ENCODE results near the gene ZNF580. TPM values are rescaled to one million over a fixed set of nuclear protein-coding genes. Genes with fewer than 3 reads are reported as not detected.

ZNF580 gene
- total RNA-seq, 1 donor from 2014 or later: 11.9 TPM

DNA sequence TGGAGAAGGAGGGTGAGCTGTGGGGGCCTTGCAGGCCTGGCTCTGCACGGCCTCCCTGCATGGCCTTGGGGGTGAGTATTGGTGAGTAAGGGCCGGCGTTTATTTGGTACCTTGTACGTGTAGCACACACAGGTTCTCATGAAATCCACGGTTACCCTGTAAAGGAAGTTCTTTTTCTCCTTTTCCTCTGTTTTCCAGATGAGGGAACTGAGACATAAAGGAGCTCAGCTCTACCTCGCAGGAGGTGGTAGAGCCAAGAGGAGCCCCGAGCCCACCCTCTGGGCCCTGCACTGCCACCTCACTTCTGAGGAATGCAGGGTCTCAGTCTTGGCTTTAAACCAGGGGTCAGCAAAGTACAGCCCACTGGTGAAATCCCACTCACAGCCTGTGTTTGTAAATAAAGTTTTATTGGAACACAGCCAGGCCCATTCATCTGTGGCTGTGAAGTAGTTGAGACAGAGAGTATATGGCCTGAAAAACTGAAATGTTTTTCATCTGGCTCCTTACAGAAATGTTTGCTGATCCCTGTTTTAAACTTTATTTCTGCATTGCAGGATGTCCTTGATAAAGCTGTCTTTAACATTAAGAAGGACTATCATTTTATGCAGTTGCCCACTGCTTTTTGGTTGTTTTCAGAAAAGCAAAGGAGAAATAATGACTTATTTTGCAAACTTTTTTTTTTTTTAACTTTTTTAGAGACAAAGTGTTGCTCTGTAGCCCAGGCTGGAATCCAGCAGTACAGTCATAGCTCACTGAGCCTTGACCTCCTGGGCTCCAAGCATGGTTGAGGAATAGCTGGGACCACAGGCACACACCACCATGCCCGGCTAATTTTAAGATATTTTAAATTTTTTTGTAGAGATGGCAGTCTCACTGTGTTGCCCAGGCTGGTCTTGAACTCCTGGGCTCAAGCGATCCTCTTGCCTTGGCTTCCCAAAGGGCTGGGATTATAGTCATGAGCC lies 40.6 kb downstream of the ZNF580 start:
- intact Hi-C loops (cut with DNase I): no loop called here
- DNase-seq (no peak), ATAC-seq (ENCODE audit: poor library complexity) (no peak)

- DNase-seq (no peak), ATAC-seq (ENCODE audit: poor library complexity) (no peak)
- intact Hi-C loops (cut with DNase I): no loop called here
Measured at GRCh38 chr19:55683449-55684261, 42.9 kb downstream of the ZNF580 start.

DNA sequence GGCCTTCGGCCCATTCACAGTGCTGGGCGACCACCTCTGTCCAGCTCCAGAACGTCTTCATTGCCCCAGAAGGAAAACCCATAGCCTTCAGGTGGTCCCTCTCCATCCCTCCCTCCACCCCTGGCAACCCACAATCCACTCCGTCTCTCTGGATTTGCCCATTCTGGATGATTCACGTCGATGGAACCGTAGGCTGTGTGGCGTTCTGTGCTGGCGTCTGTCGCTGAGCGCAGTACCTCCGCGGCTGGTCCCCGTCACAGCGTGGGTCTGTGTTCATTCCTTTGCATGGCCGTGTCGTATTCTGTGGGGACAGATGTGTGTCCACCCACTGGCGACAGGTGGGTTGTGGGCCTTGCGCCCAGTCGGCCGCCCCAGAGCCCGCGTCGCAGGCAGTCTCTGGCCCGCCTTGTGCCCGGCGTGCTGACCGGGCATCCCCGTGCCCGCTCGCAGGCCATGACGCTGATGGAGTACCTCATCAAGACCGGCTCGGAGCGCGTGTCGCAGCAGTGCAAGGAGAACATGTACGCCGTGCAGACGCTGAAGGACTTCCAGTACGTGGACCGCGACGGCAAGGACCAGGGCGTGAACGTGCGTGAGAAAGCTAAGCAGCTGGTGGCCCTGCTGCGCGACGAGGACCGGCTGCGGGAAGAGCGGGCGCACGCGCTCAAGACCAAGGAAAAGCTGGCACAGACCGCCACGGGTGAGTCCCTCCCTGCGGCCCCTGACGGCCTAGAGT lies 44.3 kb downstream of the ZNF580 start:
- intact Hi-C loops (cut with DNase I): no loop called here
- no peak for ATAC-seq (ENCODE audit: poor library complexity)
- no peak for DNase-seq

GRCh38 chr19:55685776-55686175 lies 45.0 kb downstream of the ZNF580 start:
- DNase-seq (no peak), ATAC-seq (ENCODE audit: poor library complexity) (no peak)
- intact Hi-C loops (cut with DNase I): no loop called here

DNA sequence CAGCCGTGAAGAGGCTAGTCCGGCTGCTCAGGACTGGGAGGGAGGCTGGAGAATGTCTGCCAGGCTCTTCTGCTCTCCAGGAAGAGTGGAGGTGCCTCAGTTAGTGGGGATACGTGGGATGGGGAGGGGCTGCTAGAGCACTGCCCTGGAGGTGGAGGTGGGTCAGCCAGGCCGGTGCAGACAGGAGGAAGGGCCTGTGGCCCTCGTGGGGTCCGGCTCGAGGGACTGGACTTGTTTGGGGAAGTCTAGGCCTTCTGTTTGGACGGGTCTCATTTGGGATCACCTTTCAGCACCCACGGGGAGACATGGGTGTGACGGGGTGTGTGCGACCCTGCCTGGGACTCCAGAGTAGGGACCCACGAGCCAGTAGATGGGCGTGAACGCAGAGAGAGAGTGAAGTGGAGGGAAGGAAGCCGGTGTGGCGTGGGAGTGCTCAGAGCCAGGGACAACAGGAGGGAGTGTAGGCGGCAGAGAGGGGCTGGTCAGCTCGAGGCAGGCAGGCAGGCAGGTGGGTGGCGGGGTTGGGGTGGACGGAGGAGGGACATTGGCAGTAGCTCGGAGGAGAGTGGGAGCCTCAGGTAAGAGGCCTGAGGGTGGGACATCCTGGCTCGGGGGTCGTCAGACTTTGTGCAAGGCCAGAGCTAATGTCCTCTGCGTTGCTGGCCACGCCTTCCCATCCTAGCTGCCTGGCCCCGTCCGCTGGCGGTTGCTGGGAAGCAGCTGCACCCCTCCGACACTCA lies 45.7 kb downstream of the ZNF580 start:
- intact Hi-C loops (cut with DNase I): no loop called here
- peak; percentile 32 for DNase-seq
- no peak for ATAC-seq (ENCODE audit: poor library complexity)

- peak; percentile 26 for DNase-seq
- intact Hi-C loops (cut with DNase I): no loop called here
- ATAC-seq (ENCODE audit: poor library complexity): no peak
Measured at GRCh38 chr19:55687281-55688201, 46.7 kb downstream of the ZNF580 start.

- intact Hi-C loops (cut with DNase I): no loop called here
- no peak for ATAC-seq (ENCODE audit: poor library complexity)
- peak; percentile 32 for DNase-seq
Measured at GRCh38 chr19:55688422-55689218, 47.8 kb downstream of the ZNF580 start.

- intact Hi-C loops (cut with DNase I): no loop called here
- ATAC-seq (ENCODE audit: poor library complexity) (no peak), DNase-seq (peak; percentile 34)
Measured at GRCh38 chr19:55689411-55690108, 48.8 kb downstream of the ZNF580 start.

DNA sequence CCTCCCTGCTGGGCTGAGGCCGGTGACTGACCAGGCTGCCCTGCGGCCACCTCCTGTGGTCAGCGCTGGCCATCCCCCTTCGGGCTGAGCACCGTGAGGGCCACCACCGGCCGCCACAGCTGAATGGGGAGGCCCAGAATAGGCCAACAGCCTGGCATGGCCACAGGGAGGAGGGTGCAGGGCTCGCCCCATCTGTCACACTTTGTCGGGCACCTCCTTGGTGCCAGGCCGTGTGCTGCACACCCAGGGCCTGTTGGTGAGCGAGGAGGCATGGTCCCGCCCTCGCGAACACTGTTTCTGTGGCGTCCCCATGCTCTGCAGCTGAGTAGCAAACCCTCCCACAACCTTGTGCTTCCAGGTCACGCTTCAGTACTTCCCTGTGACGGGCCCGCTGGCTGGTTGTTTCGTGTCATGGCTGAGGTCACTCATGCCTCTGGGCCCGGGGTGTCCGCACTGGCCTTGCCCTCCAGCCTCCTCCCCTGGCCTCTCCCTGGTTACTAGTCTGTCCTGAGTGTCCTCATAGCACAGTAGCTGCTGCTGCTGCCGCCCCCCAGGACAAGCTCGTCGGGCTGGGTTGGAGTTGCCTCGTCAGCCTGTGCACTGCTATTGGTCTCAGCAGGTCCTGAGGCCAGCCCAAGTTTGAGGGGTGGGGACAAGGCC lies 49.4 kb downstream of the ZNF580 start:
- intact Hi-C loops (cut with DNase I): no loop called here
- DNase-seq: peak; percentile 34
- no peak for ATAC-seq (ENCODE audit: poor library complexity)

DNA sequence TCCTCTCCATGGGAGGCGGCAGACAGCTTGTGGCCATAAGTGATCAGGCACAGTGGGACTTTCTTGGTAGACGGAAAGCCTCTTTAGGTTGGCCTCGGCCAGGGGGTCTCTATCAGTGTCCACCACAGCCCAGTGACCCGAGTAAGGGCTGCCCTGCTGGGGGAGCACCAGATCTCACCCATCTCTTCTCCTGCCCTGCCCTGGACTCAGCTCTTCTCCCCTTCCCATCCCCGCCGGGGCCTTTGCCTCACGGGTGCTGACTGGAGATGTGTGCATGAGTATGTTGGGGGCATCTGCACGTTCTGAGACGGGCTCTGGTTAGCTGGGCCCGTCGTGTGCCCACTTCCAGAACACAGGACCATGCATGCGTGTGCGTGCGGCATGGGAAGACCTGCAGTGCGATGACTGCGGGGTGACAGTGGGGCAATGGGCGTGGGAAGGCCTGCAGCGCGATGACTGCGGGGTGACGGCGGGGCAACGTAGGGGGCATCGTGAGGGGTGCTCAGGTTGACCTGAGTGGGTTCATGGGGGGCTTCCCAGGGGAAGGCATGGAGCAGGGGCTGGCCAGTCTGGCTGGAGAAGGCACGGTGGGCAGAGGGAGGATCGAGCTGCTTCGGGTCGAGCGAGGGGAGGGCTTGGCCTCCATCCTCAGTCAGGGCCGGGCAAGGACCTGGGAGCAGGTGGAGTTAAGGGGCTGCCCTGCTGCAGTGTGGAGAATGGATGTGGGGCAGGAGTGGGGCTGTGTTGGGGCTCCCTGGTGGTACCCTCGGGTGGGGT lies 50.2 kb downstream of the ZNF580 start:
- intact Hi-C loops (cut with DNase I): no loop called here
- ATAC-seq (ENCODE audit: poor library complexity): no peak
- DNase-seq: peak; percentile 20

GRCh38 chr19:55691561-55692481 lies 51.0 kb downstream of the ZNF580 start:
- peak; percentile 38 for DNase-seq
- ATAC-seq (ENCODE audit: poor library complexity): no peak
- intact Hi-C loops (cut with DNase I): no loop called here

- intact Hi-C loops (cut with DNase I): no loop called here
- no peak for ATAC-seq (ENCODE audit: poor library complexity)
- peak; percentile 35 for DNase-seq
Measured at GRCh38 chr19:55692681-55693081, 51.9 kb downstream of the ZNF580 start.
